Uterus (tissue), 2 donors: ENCODE results near the gene SMPD4.
"Not testable (repeated sequence)": the region's sequence is repeated elsewhere in the genome, so short reads cannot be mapped to it uniquely, and the experiment has no call there.

Experiments
- POLR2A ChIP-seq, 2 donors: fragments of 450-650 bp; IDR thresholded peaks; one replicate each; pipeline ENCODE4 v1.6.1; 2016; ENCODE audit warnings: antibody characterized with exemption in 2 of 2, mild to moderate bottlenecking in 1 of 2, moderate library complexity in 1 of 2
- TF ChIP-seq, protein P1 (sequence below), 4 experiments: fragments of 200-600 bp in 2 of 4; fragments of 450-650 bp in 2 of 4; sonication (generic) in 2 of 4; IDR thresholded peaks; one replicate each; pipeline ENCODE4 v1.5.1; 2016 to 2019; ENCODE audit warnings: antibody characterized with exemption in 4 of 4, mild to moderate bottlenecking in 2 of 4, moderate library complexity in 1 of 4

DNA sequence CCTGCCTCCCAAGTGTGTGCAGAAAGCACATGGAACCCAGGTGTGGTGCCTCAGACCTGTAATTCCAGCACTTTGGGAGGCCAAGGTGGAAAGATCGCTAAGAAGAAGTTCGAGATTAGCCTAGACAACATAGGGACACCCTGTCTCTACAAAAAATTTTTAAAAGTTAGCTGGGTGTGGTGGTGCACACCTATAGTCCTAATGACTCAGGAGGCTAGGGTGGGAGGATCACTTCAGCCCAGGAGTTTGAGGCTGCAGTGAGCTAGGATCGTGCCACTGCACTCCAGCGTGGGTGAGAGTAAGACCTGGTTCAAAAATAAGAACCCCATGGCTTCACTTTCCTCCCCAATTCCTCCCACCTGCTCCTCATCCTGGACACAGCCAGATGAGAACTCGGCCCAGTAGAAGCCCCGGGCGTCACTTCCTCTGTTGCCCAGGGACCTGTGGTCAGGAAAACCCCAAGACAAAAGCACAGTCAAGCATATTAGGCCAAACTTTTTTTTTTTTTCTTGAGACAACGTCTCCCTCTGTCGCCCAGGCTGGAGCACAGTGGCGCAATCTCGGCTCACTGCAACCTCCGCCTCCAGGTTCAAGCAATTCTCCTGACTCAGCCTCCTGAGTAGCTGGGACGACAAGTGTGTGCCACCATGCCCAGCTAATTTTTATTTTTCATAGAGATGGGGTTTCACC lies 23.4 kb downstream of the SMPD4 start:
- TF ChIP-seq, protein P1, sequence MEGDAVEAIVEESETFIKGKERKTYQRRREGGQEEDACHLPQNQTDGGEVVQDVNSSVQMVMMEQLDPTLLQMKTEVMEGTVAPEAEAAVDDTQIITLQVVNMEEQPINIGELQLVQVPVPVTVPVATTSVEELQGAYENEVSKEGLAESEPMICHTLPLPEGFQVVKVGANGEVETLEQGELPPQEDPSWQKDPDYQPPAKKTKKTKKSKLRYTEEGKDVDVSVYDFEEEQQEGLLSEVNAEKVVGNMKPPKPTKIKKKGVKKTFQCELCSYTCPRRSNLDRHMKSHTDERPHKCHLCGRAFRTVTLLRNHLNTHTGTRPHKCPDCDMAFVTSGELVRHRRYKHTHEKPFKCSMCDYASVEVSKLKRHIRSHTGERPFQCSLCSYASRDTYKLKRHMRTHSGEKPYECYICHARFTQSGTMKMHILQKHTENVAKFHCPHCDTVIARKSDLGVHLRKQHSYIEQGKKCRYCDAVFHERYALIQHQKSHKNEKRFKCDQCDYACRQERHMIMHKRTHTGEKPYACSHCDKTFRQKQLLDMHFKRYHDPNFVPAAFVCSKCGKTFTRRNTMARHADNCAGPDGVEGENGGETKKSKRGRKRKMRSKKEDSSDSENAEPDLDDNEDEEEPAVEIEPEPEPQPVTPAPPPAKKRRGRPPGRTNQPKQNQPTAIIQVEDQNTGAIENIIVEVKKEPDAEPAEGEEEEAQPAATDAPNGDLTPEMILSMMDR (IDR thresholded peaks at IDR 0.05): not testable (repeated sequence)
- not testable (repeated sequence) for TF ChIP-seq POLR2A (IDR thresholded peaks at IDR 0.05)
